Activated T-helper 9 cell treated with anti-CD3 and anti-CD28 coated beads, Interleukin-2, amount 50 U/mL, for 16 hours (primary cell): Measurements from ENCODE around the gene BACH2.
"Not testable (repeated sequence)": the region's sequence is repeated elsewhere in the genome, so short reads cannot be mapped to it uniquely, and the experiment has no call there.

ENCODE experiments used
- DNase-seq: peaks from one replicate; pipeline ENCODE4 v3.0.0-alpha.2; 2020; ENCODE audit warnings: low read depth

BACH2 gene

DNA sequence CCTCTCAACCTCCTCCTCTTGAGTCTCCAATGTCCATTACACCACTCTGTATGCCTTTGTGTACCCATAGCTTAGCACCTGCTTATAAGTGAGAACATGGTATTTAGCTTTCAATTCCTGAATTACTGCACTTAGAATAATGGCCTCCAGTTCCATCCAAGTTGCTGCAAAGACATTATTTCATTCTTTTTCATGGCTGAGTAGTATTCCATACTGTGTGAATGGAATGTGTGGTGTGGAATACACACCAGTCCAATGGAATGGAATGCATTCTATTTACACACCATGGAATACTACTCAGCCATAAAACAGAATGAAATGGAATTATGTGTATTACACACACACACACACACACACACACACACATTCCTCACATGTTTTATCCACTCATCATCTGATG is 116.1 kb downstream of the BACH2 start:
- DNase-seq: no peak

DNA sequence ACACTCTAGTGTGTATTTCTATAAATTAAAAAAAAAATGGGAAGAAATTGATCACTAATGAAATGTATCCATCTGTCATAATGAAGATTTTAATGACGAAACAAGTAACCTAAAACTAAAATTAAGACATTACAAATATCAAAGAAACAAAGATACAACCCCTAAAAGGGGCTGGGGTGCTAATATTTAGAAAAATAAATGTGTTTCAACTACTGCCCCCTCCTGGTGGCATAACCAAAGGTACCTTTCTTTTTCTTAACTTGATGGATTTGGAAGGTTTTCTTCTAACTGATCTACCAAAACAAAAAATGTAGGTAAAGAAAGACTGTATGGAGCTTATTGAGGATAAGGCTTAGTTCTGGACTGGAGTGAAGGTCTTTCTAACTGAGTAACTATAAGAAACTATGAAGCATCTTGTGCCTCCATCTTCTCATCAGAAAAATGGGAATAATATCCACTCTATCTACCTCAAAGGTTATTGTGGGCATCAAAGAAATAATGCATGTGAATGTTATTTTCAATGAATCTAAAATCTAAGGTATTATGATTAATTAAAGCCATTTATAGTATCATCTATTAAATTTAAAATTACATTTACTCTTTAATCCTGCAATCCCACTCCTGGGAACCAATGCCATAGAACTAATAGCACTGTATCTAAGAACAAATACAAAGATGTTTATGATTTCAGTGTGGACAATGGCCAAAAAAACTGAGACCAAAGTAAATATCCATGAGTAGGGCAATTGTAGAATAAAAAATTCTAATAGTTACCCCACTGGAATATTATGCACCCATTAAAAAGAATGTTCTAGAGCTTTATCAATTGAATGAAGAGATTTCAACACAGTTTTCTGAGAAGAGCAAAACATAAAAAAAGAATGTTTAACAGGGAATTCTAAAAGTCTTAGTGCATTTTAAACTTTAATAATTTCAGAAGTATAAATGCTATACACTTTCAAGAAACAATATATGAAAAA is 117.2 kb downstream of the BACH2 start:
- no peak for DNase-seq

DNA sequence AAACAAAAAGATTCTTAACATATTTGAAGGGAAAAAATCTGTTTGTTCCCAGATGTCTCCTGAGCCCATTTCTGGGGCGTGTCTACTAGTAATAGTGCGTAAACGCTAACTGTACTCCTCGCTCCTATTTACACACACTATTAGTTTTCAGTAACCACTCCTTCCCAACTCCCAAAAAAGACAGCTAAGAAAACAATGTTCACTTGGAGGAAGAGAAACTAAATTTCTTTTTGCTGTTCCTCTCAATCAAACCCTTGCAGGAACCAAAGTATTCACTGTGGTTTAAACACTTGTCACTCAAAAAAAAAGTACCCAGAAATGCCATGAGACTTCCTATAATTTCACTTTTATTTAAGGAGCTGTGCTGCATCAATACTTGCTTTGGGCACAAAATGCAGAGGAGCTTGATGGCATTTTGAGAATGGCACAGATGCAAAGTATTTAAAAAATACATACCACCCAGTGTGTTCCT is 118.2 kb downstream of the BACH2 start:
- DNase-seq: no peak

DNA sequence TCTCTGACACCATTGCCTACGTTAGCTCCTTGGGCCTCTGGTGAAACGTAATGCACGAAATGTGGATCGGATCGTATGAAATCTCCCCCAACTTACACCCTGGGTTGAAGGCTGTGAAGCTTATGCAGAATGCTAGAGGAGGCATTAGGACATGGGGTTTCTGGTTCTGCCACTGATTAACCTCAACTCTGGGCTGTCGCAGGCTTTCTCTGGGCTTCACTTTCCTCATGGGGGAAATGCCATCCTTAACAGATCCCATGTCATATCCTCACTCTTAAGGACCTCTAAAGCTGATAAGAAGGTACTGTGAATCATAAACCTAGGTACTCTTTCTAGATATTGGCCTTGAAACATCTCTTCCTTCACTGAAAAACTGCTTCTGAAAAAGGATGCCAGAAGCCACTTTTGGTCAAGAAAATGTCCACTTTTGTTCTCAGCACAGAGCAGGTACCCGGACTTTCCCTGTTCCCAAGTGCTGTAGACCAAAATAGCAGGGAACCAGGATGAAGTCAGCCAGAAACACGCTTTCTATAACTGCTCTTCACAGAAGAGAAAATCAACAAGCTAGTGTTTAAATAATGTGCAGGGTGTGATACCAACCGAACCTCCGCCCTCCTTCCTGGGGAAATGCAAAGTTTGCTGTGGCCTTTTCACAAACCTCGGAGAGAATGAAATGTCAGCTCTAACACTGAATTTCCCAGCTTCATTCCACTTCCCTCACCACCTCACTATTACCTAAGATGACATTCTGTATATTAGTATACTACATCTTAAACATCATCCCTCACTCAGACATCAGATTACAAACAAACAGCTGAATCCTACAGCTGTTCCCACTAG is 118.9 kb downstream of the BACH2 start:
- no peak for DNase-seq

DNA sequence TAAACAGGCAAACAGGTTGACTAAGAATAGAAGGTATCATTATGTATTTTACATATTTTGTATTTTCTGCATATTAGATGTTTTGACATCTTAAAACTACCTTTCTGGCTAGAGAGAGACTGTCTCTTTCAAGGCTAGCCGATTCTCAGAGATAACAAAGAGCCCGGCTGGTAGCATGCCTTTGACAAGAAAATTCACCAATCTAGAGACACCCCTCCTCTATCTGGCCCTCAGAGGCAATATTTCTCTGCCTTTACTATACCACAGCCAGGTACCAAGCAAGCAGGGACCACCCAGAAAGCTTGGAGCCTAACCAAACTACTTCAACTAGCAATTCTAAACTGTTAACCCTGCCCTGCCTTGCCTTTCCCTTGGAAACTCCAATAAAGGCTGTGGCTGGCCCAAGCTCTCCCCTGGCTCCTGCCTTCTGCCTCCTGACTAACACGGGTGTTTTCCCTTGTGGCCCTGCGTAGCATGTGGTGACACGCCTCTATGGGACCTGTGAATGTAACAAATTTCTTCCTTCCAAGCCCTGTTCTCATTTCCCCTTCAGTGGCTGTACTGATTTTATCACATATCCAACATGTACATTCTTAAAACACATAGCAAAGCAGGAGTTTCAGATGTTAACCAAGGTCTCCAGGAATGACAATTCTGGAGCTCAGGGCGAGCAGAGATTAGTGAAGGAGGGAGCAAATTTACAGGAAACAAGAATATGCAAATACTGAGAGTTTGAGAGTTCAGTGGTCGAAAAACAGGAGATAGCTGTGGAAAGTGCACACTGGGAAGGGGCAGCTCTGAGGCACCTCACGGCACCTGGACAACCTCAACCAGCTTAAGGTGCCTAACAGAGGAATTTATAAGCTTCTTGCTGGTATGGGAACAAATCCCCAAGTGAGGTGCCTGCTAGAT is 120.8 kb downstream of the BACH2 start:
- DNase-seq: peak; percentile 43

DNA sequence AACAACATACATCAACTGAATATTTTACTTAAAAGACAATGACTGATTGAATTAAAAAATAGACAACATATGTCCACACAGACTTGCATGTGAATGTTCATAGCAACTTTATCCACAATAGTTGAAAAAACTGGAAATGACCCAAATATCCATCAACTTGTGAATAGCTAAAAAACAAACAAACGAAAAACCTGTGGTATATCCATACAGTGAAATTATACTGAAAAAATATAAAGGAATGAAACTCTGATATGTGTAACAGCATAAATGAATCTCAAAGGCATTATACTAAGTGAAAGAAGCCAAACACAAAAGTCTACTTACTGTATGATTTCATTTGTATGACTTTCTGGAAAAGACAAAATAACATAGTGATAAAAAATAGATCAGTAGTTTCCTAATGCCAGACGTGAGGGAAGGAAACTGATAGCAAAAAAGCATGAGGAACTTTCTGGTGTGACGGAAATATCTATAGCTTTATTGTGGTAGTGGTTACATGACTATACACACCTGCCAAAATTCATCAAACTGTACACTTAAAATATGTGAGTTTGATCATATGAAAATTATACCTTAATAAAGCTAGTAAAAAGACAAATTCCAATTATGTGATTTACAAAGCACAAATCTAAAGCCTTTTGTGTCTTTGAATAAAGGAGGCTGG is 123.2 kb downstream of the BACH2 start:
- DNase-seq: no peak

DNA sequence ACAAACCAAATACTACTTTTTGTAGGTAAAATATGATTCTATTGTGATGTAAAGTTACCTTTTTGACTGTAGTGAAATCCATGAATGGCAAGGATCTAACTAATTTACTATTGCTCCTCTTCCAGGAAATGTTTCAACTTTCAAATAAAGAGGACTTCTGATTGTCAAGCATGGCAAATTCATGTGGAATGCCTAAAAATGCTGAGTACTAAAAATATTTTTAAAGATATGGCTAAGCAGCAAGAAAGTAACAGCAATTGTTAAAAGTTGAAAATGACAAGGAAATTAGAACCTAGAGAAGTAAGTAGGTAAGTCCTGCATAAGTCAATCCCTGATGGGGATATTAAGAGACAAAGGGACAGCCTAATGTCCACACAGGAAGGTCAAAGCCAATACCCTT is 126.0 kb downstream of the BACH2 start:
- no peak for DNase-seq

DNA sequence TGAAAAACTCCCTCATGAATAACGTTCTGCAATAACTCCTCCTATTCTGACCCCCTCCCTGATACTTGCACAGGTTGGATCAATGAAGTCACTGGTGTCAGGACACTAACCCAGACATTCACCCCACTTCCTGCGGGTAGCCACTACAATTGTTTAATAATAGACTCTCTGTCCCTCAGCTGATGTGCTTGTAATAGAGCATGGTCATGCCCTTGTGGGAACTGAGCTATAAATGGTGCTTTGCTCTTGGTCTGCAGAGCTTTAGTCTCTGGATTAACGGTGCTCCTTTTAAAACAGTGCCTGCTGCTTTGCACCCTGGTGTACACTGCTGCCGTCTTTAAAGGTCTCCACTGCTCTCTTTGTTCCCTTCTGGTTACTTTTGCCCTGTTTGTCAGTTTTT is 127.3 kb downstream of the BACH2 start:
- DNase-seq: no peak

DNA sequence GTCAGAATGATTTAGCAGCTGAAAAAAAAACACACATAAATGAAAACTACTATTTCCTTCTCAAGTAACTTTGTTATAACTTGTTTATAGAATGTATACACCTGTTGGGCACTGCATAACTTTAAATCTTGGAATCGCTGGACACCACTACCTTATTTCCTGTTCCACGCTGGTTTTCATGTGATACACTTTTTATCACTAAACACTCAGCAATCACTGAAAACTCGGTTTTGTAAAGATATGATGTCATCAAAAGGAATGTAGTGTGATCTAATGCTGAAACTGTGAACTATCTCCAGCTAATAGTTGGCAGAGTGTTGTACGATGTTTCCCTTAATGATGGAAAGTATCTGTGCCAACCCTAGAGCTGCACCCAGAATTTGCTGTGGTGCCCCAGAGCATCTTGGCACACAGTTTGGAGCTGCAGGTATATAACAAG is 127.9 kb downstream of the BACH2 start:
- no peak for DNase-seq

DNA sequence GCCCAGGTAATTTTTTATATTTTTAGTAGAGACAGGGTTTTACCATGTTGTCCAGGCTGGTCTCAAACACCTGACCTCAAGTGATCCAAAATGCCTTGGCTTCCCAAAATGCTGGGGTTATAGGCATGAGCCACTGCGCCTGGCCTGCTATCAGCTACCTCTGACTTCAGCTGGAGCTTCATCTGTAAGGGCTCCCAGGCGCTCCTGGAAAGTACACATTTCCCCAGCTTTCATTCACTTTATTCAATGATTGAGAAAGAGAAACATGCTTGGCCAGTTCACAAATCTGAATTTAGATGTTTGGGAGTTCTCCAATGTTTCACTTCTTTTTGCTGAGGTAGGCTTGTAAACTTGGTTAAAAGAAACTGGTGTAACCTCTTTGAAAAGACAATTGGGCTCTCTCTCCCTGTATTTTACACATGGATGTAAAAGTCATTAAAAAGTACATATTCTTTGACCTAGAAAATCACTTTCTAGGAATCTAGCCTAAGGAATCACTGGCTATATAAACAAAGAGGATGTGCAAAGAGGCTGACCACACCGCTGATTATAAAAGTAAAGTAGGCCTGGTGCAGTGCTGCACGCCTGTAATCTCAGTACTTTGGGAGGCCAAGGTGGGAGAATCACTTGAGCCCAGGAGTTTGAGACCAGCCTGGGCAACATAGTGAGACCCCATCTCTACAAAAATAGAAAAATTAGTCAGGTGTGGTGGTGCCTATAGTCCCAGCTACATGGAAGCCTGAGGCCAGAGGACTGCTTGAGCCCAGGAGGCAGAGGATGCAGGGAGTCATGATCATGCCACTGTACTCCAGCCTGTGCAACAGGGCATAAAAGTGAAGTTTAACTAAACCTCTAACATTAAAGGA is 128.9 kb downstream of the BACH2 start:
- DNase-seq: no peak

DNA sequence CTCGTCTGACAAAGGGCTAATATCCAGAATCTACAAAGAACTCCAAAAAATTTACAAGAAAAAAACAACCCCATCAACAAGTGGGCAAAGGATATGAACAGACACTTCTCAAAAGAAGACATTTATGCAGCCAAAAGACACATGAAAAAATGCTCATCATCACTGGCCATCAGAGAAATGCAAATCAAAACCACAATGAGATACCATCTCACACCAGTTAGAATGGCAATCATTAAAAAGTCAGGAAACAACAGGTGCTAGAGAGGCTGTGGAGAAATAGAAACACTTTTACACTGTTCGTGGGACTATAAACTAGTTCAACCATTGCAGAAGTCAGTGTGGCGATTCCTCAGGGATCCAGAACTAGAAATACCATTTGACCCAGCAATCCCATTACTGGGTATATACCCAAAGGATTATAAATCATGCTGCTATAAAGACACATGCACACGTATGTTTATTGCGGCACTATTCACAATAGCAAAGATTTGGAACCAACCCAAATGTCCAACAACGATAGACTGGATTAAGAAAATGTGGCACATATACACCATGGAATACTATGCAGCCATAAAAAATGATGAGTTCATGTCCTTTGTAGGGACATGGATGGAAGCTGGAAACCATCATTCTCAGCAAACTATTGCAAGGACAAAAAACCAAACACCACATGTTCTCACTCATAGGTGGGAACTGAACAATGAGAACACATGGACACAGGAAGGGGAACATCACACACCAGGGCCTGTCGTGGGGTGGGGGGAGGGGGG is 130.3 kb downstream of the BACH2 start:
- not testable (repeated sequence) for DNase-seq

DNA sequence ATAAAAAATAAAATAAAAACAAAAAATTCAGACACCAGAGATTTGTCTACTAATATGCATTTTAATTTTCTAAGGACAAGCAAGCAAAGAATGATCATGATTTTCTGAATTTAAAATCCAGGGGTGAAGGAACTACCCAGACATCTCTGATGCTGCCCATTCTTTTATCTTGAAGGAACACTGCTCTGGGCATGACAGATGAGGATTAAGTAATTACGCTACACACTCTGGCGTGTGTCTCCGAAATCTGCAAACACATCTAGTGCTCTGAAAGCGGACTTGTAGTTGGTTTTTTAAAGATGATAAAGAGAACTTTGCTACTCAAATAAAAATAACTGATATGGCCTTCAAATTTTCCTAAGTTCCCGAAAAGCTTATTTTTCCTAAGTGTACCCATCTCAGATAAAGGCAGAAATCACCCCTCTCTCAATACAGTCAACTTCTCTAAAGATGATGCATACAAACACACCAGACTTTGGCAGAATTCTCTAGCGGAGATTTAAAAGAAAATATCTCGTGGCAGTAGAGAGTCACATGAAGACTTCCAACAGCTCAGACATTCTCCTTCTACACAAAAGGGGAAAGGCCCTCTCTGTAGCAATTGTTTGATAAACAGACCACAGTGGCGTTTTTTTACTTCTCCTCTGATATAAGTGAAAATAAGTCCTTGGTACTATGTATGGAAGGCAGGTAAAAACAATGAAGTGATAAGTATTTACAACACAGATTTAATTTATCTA is 133.8 kb downstream of the BACH2 start:
- no peak for DNase-seq

DNA sequence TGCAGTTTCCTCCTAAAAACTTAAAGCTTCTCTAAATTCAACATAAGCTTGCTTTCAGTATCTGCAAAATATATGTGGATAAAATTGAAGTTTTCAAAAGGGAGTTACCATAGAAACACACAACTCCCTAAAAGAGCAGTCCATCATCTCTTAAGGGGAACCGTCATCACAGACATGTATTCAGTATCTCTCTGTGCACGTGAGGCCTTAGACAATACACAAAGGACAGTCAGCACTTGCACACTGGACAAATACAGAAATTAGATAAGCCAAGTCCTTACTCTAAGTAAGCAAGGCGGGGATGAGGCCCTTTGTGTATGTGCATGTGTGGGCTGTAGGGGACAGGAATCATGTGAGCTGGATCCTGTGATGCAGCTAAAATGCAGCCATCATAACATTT is 136.6 kb downstream of the BACH2 start:
- no peak for DNase-seq

DNA sequence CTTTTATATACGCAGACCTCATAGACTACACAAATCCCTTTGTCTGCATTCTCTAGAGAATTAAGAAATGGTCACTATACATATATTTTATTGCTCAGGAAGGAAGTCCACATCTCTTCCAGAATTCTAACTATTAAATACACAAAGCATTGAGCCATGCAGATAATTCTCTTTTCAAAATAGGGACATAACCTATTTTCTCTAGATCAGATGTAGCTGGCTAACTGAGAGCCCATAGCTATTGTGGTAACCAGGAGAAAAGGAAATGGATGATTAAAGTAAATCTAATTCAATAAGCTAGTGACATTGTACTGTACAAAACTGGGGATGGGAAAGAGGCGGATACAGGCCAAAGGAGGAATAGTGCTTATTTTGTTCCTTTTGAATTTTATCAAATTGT is 137.2 kb downstream of the BACH2 start:
- DNase-seq: no peak

DNA sequence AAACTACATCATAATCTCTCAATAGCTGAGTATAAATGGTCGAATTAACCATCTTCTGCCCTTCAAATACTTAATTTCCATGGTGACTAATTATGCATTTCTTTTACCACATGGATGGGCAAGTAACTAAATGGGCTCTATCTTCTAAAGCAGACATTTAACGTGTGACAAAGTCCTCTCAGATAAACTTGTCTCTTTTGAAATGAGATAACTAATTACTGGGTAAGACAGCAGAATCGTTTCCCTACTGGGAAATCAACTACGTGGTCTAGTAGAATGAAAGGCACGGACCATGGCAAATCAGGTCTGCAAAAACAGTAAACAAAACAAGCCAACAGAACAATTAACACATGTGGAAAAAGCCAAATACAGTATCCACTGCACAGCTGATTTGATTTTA is 137.7 kb downstream of the BACH2 start:
- DNase-seq: no peak

DNA sequence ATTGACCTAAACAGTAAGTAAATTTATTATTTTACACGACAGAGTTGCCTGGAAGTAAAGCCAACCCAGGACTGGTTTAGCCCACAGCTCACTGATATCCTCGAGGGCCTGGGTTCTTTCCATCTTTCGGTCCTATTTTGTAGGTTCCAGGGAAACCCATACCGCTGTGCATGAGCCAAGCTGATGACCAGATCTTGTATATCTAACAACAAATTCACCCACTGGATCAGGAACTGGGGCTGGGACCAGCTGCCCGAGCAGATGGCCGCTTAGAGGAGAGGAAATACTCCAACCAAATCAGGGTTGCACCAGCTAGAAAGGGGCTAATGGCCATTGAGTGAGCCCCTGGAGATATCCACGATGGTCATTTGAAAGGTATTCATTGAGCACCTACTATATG is 139.2 kb downstream of the BACH2 start:
- DNase-seq: no peak

DNA sequence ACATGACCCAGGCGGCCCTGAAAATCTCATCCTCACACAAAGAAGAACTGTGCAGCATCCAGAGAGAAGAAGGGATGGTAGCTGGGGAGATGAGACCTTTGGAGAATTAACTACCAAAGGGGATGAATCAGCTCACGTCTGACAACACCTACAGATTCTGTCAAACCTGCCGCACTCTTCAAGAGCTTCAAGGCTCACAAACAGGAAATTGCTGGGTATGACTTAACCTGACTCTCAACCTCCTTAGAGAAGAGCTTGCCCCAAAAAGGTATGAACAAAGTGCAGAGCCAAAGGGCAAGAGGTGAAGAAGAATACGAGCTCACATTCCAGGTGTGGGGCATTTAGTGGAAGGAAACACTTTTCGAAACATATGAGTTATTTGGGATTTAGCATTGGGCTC is 139.8 kb downstream of the BACH2 start:
- no peak for DNase-seq

DNA sequence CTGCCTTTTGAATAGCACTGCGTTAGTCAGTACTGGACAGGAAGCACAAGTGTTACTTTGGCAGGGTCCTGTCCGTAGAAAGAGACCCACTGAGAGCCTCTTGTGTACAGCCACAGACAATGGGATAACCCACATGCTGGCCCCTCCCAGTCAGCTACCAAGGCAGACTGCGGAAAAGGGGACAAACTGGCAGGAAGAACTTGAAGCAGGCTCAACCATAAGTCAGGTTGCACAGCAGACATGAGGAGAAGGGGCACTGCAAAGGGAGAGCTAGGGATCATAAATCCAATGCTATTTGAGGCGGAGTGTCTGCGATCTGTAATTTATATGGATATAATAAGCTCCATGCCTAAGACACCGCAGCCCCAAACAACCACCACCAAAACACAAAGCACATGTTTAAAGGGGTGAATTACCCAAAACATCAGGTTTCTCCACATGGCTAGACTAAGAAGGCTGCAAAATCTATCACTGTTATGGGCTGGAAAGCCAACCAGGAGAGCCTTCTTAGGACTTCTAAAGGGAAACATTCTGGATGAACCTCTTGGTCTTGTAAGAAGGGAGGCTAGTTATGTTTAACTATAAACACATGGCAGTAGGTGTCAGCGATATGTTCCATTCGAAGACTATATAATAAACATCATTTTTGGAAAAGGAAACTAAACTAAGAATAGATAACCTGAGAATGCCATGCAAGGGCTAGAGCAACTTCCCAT is 141.7 kb downstream of the BACH2 start:
- no peak for DNase-seq
